HG03280 (cell line): ENCODE results near the gene ZMYM1.
"Not testable (repeated sequence)": the region's sequence is repeated elsewhere in the genome, so short reads cannot be mapped to it uniquely, and the experiment has no call there.

Experiments
- ATAC-seq: cut with Tn5 transposase; IDR thresholded peaks from one replicate; pipeline ENCODE4 v1.9.1; 2021; ENCODE audit warnings: mild to moderate bottlenecking, moderate library complexity; ENCODE audit not compliant: unreplicated experiment

The ZMYM1 gene

DNA sequence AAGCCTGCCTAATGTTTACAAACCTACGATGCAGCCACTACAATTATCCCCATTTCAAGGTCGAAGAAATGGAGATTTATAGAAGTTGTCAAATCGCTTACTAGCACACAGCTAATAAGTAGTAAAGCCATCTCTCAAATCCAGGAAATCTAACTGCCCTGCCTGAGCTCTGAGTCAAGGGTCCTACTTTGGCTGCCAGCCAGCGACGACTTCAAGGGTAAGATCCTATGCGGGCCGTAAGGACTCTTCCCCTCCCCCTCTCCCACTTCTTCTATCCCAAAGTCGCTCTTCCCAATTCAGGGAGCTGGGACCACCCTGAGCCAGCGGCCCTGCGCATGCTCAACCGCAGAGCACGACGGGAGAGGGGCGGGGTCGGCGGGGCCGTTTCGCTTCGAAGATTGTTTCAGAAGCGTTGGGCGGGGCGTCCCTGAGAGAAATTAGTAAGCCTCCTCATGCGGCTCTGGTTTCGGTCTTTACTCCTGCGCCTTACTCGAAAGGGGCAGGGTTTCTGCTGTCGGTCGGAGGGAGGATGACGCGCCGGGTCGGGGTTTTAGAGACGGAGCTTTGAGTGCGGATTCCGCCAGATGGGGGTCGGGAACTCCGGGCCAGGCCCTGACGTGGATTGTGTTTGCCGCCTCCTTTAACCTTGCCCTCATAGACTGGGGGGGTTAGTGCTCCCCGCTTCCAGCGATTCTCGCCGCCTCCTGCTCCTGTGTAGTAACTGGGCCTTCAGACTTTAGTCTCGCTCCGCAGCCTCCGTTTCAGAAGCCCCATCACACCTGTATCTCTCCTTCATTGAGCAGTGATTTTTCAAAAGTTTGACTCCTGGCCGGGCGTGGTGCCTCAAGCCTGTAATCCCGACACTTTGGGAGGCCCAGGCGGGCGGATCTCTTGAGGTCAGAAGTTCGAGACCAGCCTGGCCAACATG, at the start of gene ZMYM1:
Gene ZMYM1, plus strand, starts transcription at position 383 of the 928 bp plus-strand sequence. CDS start 14,603 bp downstream, outside the sequence.
- peak; percentile 92 for ATAC-seq

GRCh38 chr1:35029761-35030160, 49.4 kb upstream of the ZMYM1 start:
- ATAC-seq: no peak

GRCh38 chr1:35030338-35030737, 48.8 kb upstream of the ZMYM1 start:
- no peak for ATAC-seq

GRCh38 chr1:35030756-35031446, 48.3 kb upstream of the ZMYM1 start:
- ATAC-seq: peak; percentile 30

GRCh38 chr1:35032384-35032739, 46.8 kb upstream of the ZMYM1 start:
- no peak for ATAC-seq

- ATAC-seq: no peak
Observed at GRCh38 chr1:35033346-35033745, 45.8 kb upstream of the ZMYM1 start.

DNA sequence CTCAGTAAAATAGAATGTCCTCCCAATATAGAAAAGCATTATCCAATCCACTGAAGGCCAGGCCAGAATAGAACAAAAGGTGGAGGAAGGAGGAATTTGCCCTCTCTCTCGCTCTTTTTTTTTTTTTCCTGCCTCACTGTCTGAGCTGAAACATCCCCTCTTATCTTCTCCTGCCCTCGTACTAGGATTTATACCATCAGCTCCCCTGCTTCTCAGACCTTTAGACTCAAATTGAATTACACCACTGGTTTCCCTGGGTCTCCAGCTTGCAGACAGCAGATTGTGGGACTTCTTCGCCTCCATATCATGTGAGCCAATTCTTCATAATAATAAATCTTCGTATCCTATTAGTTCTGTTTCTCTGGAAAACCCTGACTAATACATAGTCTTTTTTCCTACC, 42.6 kb upstream of the ZMYM1 start:
- no peak for ATAC-seq

DNA sequence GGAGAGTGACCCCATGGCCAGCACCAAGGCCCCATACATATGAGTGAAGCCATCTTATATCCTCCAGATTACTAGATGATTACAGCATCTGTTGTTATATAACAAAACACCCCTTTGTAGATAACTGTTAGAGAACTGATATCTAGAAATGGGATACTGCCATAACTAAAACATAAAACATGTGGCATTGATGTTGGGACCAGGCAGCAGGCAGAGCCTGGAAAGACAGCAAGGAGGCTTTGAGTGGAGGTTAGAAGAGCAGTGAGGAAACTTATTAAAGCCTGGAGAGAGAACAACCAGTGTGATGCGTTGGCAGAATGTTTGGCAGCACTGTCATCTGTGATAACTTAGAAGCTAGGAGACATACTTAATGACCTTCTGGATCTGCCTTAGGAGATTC, 42.0 kb upstream of the ZMYM1 start:
- ATAC-seq: no peak

DNA sequence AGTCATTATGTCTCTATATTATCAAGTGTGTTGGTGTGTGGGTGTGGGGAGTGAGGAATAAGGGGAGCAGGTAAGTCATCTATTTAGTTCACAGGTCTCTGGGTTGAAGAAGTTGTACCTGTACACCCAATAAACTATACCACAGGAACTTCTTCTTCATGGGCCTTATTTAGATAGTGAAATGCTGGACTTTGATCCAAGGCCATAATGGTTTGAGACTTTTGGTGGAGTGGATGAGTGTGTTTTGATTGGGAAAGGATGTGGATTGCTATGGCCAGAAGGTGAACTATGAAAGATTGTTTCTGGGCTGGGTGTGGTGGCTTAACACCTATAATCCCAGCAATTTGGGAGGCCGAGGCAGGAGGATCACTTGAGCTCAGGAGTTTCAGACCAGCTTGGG, 40.5 kb upstream of the ZMYM1 start:
- ATAC-seq: no peak

- ATAC-seq: no peak
Observed at GRCh38 chr1:35043498-35043897, 35.7 kb upstream of the ZMYM1 start.

- ATAC-seq: no peak
Observed at GRCh38 chr1:35044431-35044830, 34.8 kb upstream of the ZMYM1 start.

GRCh38 chr1:35046730-35047129, 32.5 kb upstream of the ZMYM1 start:
- no peak for ATAC-seq

DNA sequence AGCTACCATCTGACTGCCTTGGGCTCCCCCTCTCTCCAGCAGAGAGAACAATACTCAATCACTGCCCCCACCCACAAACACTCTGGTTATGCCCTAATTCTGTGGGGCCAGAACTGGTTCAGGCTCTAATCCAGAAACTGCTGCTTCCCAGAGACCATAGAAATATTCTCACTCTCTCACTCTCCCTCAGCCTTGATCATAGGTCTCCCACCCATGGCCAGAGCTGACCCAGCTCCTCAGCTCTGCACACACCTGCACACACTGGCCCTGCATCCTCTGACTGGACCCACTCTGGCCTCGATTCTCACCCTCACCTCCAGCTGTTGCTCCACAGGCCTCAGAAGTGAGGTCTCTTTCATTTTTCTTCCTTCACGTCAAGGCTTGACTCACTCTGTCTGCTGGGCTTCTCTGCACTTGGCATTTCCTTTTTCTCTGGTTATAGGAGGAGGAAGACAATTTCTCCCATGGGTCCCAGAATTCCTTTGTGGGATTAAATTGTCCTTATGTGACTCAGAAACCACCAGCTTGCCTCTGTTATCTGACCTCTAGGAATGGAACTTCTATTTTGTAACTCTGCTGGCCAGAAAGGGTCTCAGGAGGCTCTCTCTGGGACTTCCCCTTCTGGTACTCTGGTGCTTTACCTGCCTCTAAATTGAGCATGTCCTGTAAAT, 31.9 kb upstream of the ZMYM1 start:
- ATAC-seq: no peak

DNA sequence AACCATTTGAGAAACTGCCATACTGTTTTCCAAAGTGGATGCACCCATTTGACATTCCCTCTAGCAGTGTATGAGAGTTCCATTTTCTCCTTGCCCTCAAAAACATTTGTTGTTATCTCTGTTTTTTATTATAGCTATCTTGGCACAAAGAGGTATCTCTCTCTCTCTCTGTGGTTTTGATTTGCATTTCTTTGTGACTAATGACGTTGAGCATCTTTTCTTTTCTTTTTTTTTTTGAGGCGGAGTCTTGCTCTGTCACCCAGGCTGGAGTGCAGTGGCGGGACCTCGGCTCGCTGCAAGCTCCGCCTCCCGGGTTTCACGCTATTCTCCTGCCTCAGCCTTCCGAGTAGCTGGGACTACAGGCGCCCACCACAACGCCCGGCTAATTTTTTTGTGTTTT, 30.1 kb upstream of the ZMYM1 start:
- no peak for ATAC-seq

GRCh38 chr1:35053433-35053832, 25.8 kb upstream of the ZMYM1 start:
- ATAC-seq: no peak

DNA sequence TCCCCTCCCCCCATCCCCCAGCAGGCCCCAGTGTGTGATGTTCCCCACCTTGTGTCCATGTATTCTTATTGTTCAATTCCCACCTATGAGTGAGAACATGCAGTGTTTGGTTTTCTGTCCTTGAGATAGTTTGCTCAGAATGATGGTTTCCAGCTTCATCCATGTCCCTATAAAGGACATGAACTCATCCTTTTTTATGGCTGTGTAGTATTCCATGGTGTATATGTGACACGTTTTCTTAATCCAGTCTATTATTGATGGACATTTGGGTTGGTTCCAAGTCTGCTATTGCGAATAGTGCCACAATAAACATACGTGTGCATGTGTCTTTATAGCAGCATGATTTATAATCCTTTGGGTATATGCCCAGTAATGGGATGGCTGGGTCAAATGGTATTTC, 24.9 kb upstream of the ZMYM1 start:
- not testable (repeated sequence) for ATAC-seq

GRCh38 chr1:35058321-35058720, 20.9 kb upstream of the ZMYM1 start:
- not testable (repeated sequence) for ATAC-seq

DNA sequence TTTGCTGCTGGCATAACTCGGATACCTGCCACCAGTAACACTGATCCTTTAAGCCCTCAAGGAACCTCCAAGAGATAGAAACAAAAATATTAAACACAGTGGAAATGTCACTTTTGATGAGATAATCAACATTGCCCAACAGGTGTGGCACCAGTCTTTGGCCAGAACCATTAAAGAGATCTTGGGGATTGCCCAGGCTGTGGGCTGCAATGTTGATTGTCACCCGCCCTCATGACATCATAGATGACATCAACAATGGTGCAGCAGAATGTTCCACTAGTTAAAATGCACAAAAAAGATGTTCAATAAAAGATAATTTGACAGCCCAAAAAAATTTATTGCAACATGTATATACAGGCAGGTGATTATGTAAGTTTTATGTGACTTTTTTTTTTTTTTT, 20.2 kb upstream of the ZMYM1 start:
- no peak for ATAC-seq

DNA sequence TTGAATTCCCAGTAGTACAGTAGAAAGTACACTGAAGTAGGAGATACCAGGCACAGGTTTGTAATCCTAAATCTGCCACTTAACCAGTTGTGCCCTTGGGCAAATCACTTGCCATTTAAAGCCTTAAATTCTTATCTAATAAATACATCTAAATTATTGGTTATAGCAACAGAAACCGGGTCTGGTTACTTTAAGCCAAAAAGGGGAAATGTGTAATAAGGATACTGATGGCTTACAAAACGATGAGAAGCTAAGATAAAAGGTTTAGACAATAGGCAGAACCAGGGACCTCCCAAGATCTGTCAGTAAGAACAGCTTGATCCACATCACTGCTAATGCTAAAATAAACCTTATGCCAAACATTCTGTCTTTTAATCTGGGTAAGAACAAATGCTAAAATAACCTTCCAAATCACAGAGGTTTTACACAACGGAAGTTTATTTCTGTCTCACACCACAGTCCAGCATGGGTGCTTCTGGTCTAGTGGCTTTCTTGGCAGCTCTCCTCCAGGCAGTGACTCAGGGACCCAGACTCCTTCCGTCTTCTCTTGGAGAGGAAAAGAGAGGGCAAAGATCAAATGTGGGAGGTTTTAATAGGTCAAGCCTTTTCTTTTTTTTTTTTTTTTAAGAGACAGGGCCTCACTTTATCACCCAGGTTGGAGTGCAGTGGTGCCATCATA, 16.5 kb upstream of the ZMYM1 start:
- ATAC-seq: no peak

DNA sequence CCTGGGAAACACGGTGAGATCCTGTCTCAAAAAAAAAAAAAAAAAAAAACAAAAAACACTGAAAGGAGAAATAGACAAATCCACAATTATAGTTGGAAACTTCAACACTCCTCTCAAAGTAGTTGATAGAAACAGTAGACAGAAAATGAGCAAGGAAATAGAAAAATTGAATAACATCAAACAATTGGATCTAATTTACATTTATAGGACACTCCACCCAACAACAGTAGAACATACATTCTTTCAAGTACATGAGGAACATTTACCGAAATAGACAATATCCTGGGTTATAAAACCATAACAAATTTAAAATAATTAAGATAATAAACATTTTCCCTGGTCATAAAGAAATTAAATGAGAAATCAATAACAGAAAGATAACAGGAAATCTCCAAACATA, 14.9 kb upstream of the ZMYM1 start:
- no peak for ATAC-seq

DNA sequence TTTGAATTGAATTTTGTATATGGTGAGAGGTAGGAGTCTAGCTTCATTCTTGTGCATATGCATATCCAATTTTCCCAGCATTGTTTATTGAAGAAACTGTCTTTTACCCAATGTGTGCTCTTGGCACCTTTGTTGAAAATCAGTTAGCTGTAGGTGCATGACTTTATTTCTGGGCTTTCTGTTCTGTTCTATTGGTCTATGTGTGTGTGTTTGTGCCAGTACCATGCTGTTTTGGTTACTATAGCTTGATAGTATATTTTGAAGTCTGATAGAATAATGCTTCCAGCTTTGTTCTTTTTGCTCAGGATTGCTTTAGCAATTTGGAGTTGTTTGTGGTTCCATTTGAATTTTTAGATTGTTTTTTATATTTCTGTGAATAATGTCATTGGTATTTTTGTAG, 9.4 kb upstream of the ZMYM1 start:
- ATAC-seq: no peak
